Panc1 (cell line): Measurements from ENCODE around the gene NIPAL3. TPM values are rescaled to one million over a fixed set of nuclear protein-coding genes. Genes with fewer than 3 reads are reported as not detected.
A peak's percentile ranks its signal among the peaks of the same experiment; 100 is the strongest.

Experiments
- ATAC-seq: fragments of 200-7000 bp; cut with Tn5 transposase; 2 replicates; pipeline ENCODE4 v1.9.1; 2020; ENCODE audit warnings: mild to moderate bottlenecking, moderate library complexity
- BruUV-seq: library from RNA; stranded (reverse); fragments of 400-500 nt; replicated peaks from 2 replicates; lab custom pipeline; 2021; lab: Mats Ljungman, UMichigan
- CTCF ChIA-PET: fragments of 300-600 bp; sonication (Branson Sonifier 250); formaldehyde crosslinking; loops from one replicate; lab custom pipeline; 2022; ENCODE audit warnings: antibody characterized with exemption; lab: Charles Lee
- POLR2A ChIA-PET: fragments of 300-600 bp; sonication (Branson Sonifier 250); formaldehyde crosslinking; loops from one replicate; lab custom pipeline; 2022; ENCODE audit warnings: antibody characterized with exemption; lab: Charles Lee
- DNase-seq: peaks from one replicate; pipeline ENCODE4 v3.0.0-alpha.2; 2010; ENCODE audit warnings: low read depth, low spot score
- H3K27ac ChIP-seq: 2 replicates; pipeline ENCODE4 v1.5.1; 2011; ENCODE audit warnings: mild to moderate bottlenecking, low read length, inconsistent platforms
- H3K27me3 ChIP-seq: fragments of 200-500 bp; sonication (Bioruptor generic); 2 replicates; pipeline ENCODE4 v1.6.0; 2014; ENCODE audit warnings: low read length, inconsistent platforms; ENCODE audit not compliant: control insufficient read depth, insufficient read depth
- H3K36me3 ChIP-seq: fragments of 200-500 bp; sonication (Bioruptor generic); 2 replicates; pipeline ENCODE4 v1.5.1; 2014; ENCODE audit warnings: inconsistent platforms, mild to moderate bottlenecking, low read length, moderate library complexity; ENCODE audit not compliant: control insufficient read depth, insufficient read depth
- H3K4me1 ChIP-seq: 2 replicates; pipeline ENCODE4 v1.5.1; 2011; ENCODE audit warnings: inconsistent platforms, mild to moderate bottlenecking, low read length, moderate library complexity; ENCODE audit not compliant: control insufficient read depth, insufficient read depth
- H3K4me3 ChIP-seq, 2 experiments: 2 replicates each; pipeline ENCODE4 v1.5.1; 2011 to 2012; ENCODE audit warnings: low read depth in 2 of 2, low read length in 2 of 2, mild to moderate bottlenecking in 2 of 2, inconsistent platforms in 1 of 2, moderate library complexity in 1 of 2
- H3K9me3 ChIP-seq: fragments of 200-500 bp; sonication (Bioruptor generic); 2 replicates; pipeline ENCODE4 v1.5.1; 2014; ENCODE audit warnings: low read depth, mild to moderate bottlenecking, inconsistent platforms, low read length, moderate library complexity; ENCODE audit not compliant: control insufficient read depth, insufficient read depth
- POLR2AphosphoS5 ChIP-seq: IDR thresholded peaks from 2 replicates; pipeline ENCODE4 v1.6.1; 2012; ENCODE audit warnings: mild to moderate bottlenecking, low read depth, low read length, moderate library complexity
- SIN3A ChIP-seq: IDR thresholded peaks from 2 replicates; pipeline ENCODE4 v1.6.1; 2012; ENCODE audit warnings: low read depth, mild to moderate bottlenecking, low read length, moderate library complexity, borderline replicate concordance; ENCODE audit not compliant: insufficient read depth
- TCF7L2 ChIP-seq: IDR thresholded peaks from 2 replicates; pipeline ENCODE4 v1.6.1; 2011; ENCODE audit warnings: mild to moderate bottlenecking, low read depth, low read length, inconsistent platforms
- in situ Hi-C: cut with HindIII; loops from 2 replicates; pipeline ENCODE4 v1.10.0; 2016; ENCODE audit warnings: low sequenced_read_pairs, low pct_unique_long_range_greater_than_20kb
- intact Hi-C: fragments of 100-400 bp; cut with micrococcal nuclease; formaldehyde crosslinking; loops from one replicate; pipeline ENCODE4 v1.10.0; 2022; ENCODE audit not compliant: unreplicated experiment
- total RNA-seq: library from RNA; stranded (reverse); gene quantifications from one replicate; pipeline ENCODE4 v1.2.1, GENCODE V29; 2021; ENCODE audit not compliant: unreplicated experiment
- TF ChIP-seq, protein P1 (sequence below), 2 experiments: IDR thresholded peaks; 2 replicates each; pipeline ENCODE4 v1.6.1; 2011 to 2012; ENCODE audit warnings: low read depth in 2 of 2, control low read depth in 1 of 2, low read length in 1 of 2, mild to moderate bottlenecking in 1 of 2, moderate library complexity in 1 of 2; ENCODE audit not compliant: insufficient read depth in 1 of 2
- TF ChIP-seq, protein P2 (sequence below): fragments of 450-650 bp; IDR thresholded peaks from 2 replicates; pipeline ENCODE4 v1.5.1; 2017; ENCODE audit warnings: mild to moderate bottlenecking

NIPAL3 gene
- total RNA-seq, 1 experiment from 2014 or later = 13.6 TPM

DNA sequence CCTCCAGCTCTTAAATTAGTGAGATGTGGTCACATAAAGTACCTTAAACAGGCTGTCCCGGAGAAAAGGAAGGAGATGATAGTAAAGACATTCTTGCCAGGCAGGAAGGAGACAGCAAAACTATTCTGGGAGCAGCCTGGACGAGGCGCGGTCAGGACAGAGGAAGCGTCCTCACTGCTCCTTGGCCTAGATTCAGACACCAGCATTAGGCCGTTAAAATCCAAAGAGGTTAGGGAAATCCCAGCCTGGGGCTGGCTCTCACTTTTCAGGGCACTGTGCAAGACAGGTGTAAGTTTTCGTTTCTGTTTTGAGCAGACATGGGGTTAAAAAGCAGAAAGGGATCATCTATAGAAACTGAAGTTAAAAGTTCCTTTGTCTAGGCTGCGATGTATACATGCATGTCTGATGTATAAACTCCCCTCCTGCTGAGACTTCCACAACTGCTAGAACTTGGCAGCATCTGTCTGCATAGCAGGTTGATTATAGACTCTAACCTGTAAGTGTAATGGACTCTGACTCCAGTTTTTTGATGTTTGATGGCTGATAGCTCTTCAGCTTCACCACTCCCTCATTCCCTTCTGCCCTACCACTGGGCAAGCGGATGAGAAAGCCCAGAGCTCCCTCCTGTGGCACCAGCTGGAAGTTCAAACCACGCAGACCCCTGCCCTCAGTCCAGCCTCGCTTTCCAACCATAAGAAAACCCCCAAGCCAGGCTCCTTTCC is 23.6 kb upstream of the NIPAL3 start:
- no peaks in the 10 kb centered on the region for H3K9me3 ChIP-seq
- POLR2A ChIA-PET = interaction anchor here (0.6 to 1.0 kb wide), 2 partner anchors 27 to 191 kb away, joined by 4 to 11 read pairs; no protein-coding TSS in a partner anchor
- intact Hi-C loops (loop anchor here (1.0 to 5.0 kb wide), 4 partner anchors 75 to 320 kb away; no protein-coding TSS in a partner anchor), in situ Hi-C loops (loop anchor here (5.0 to 10.0 kb wide), 2 partner anchors 195 to 243 kb away; no protein-coding TSS in a partner anchor)
- ATAC-seq (peak; percentile 91), DNase-seq (no peak)
- H3K27ac ChIP-seq = peak overlapping the region; percentile 70
- H3K27me3 ChIP-seq = no peaks in the 10 kb centered on the region
- peaks cover 22% of the 10 kb centered on the region for H3K4me1 ChIP-seq
- TF ChIP-seq, protein P1, sequence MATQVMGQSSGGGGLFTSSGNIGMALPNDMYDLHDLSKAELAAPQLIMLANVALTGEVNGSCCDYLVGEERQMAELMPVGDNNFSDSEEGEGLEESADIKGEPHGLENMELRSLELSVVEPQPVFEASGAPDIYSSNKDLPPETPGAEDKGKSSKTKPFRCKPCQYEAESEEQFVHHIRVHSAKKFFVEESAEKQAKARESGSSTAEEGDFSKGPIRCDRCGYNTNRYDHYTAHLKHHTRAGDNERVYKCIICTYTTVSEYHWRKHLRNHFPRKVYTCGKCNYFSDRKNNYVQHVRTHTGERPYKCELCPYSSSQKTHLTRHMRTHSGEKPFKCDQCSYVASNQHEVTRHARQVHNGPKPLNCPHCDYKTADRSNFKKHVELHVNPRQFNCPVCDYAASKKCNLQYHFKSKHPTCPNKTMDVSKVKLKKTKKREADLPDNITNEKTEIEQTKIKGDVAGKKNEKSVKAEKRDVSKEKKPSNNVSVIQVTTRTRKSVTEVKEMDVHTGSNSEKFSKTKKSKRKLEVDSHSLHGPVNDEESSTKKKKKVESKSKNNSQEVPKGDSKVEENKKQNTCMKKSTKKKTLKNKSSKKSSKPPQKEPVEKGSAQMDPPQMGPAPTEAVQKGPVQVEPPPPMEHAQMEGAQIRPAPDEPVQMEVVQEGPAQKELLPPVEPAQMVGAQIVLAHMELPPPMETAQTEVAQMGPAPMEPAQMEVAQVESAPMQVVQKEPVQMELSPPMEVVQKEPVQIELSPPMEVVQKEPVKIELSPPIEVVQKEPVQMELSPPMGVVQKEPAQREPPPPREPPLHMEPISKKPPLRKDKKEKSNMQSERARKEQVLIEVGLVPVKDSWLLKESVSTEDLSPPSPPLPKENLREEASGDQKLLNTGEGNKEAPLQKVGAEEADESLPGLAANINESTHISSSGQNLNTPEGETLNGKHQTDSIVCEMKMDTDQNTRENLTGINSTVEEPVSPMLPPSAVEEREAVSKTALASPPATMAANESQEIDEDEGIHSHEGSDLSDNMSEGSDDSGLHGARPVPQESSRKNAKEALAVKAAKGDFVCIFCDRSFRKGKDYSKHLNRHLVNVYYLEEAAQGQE (IDR thresholded peaks at IDR 0.05; ENCODE audit: insufficient read depth in 1 of 2, low read depth in 2 of 2, low read length in 1 of 2) = no peak
- TF ChIP-seq, protein P2, sequence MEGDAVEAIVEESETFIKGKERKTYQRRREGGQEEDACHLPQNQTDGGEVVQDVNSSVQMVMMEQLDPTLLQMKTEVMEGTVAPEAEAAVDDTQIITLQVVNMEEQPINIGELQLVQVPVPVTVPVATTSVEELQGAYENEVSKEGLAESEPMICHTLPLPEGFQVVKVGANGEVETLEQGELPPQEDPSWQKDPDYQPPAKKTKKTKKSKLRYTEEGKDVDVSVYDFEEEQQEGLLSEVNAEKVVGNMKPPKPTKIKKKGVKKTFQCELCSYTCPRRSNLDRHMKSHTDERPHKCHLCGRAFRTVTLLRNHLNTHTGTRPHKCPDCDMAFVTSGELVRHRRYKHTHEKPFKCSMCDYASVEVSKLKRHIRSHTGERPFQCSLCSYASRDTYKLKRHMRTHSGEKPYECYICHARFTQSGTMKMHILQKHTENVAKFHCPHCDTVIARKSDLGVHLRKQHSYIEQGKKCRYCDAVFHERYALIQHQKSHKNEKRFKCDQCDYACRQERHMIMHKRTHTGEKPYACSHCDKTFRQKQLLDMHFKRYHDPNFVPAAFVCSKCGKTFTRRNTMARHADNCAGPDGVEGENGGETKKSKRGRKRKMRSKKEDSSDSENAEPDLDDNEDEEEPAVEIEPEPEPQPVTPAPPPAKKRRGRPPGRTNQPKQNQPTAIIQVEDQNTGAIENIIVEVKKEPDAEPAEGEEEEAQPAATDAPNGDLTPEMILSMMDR = peak; percentile 91
- no peak for TF ChIP-seq POLR2AphosphoS5
- H3K36me3 ChIP-seq = no peaks in the 10 kb centered on the region
- peak overlapping the region in 1 of 2 experiments; percentile 12; a peak in 2 of 4 replicates for H3K4me3 ChIP-seq
- BruUV-seq = no TSS peak
- CTCF ChIA-PET = interaction anchor here (0.5 to 4.3 kb wide), 19 partner anchors 20 to 1259 kb away, joined by 3 to 125 read pairs (median 3); partner anchors contain the start of gene GRHL3

DNA sequence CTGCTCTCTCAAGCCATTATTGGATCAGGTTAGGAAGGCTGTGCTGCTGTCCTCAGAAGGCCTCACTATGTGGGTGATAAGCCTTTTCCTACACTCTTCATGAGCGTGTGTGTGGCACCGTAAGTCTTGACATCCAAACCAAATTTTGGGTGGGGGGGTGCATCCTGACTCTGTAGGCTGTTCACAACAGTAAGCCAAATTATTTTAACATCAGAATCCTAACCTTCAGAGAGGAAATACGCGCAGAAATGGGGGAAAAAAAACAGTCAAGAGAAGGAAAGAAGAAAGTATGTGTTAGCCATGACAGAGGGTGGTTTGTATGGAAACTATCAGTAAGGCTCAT is 23.0 kb upstream of the NIPAL3 start:
- peak; percentile 22; the same call in 1 of the 2 replicates for ATAC-seq

More for the DNA sequence above, 23.0 kb upstream of the NIPAL3 start:
- ChIA-PET POLR2A (no interaction called here), CTCF (interaction anchor here (0.7 to 4.3 kb wide), 10 partner anchors 67 to 243 kb away, joined by 3 to 125 read pairs (median 4); no protein-coding TSS in a partner anchor)
- Histone ChIP-seq H3K27me3 (no peaks in the 10 kb centered on the region), H3K27ac (no peak overlapping the region; the same call in 1 of the 2 replicates), H3K4me1 (peaks cover 22% of the 10 kb centered on the region), H3K4me3 (no peak overlapping the region), H3K9me3 (no peaks in the 10 kb centered on the region), H3K36me3 (no peaks in the 10 kb centered on the region)
- in situ Hi-C loops = loop anchor here (5.0 to 10.0 kb wide), 2 partner anchors 195 to 242 kb away; no protein-coding TSS in a partner anchor
- TF ChIP-seq TCF7L2 = no peak
- TF ChIP-seq, protein P2 = peak; percentile 68
- TF ChIP-seq SIN3A = no peak
- no peak for TF ChIP-seq POLR2AphosphoS5
- no TSS peak for BruUV-seq
- intact Hi-C loops = loop anchor here (5.0 kb wide), 1 partner anchor 320 kb away; no protein-coding TSS in a partner anchor
- DNase-seq = no peak
